ACC112 (cell line): ENCODE measurements around the gene LLGL2.

ENCODE experiments used
- H2AFZ ChIP-seq: fragments of 200-600 bp; sonication (generic); one replicate; pipeline ENCODE4 v1.6.0; 2017; ENCODE audit warnings: antibody characterized with exemption, low read length; ENCODE audit not compliant: unreplicated experiment
- H3K27ac ChIP-seq: fragments of 200-600 bp; sonication (generic); 2 replicates; pipeline ENCODE4 v1.5.1; 2014; ENCODE audit warnings: low read depth, mild to moderate bottlenecking, antibody characterized with exemption, low read length, moderate library complexity
- H3K27me3 ChIP-seq: fragments of 200-600 bp; sonication (generic); 2 replicates; pipeline ENCODE4 v1.6.1; 2014; ENCODE audit warnings: mild to moderate bottlenecking, antibody characterized with exemption, low read length, moderate library complexity, mixed read lengths; ENCODE audit not compliant: insufficient read depth
- H3K36me3 ChIP-seq: fragments of 200-600 bp; sonication (generic); 2 replicates; pipeline ENCODE4 v1.6.1; 2016; ENCODE audit warnings: mild to moderate bottlenecking, antibody characterized with exemption, low read length, moderate library complexity, mixed read lengths; ENCODE audit not compliant: insufficient read depth
- H3K4me1 ChIP-seq: fragments of 200-600 bp; sonication (generic); one replicate; pipeline ENCODE4 v1.6.1; 2016; ENCODE audit warnings: low read length, mixed read lengths; ENCODE audit not compliant: insufficient read depth, unreplicated experiment, control insufficient read depth
- H3K4me3 ChIP-seq: fragments of 200-600 bp; sonication (generic); 2 replicates; pipeline ENCODE4 v1.5.1; 2014; ENCODE audit warnings: mild to moderate bottlenecking, low read depth, low read length
- H3K79me2 ChIP-seq: fragments of 200-600 bp; sonication (generic); one replicate; pipeline ENCODE4 v1.6.0; 2016; ENCODE audit warnings: low read length; ENCODE audit not compliant: control insufficient read depth, unreplicated experiment, insufficient read depth

LLGL2 gene

DNA sequence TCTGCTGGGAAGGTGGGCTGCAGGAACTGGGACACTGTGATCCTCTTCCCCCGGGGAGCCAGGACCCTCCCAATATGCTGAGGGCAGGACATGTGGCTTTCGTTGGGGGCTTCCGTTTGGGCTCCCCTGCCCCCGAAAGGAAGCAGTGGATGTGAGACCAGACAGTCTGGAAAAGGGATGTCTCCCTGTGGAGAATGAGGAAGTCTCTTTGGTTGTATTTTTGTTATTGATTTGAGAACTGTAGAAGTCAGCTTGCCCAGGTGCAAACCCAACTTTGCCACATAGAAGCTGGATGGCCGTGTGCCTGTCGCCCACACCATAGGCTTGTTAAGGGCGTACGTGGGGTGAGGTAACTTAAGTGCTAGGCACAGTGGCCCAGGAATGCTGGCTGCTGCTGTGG is 18.8 kb downstream of the LLGL2 start:
- H3K4me1 ChIP-seq, result no peaks in the 10 kb centered on the region
- H3K27me3 ChIP-seq, result no peaks in the 10 kb centered on the region; the same call in 1 of the 2 replicates
- H3K4me3 ChIP-seq, result no peak overlapping the region
- H3K27ac ChIP-seq, result no peak overlapping the region
- H2AFZ ChIP-seq, result no peak overlapping the region
- no peaks in the 10 kb centered on the region for H3K79me2 ChIP-seq
- no peaks in the 10 kb centered on the region for H3K36me3 ChIP-seq

DNA sequence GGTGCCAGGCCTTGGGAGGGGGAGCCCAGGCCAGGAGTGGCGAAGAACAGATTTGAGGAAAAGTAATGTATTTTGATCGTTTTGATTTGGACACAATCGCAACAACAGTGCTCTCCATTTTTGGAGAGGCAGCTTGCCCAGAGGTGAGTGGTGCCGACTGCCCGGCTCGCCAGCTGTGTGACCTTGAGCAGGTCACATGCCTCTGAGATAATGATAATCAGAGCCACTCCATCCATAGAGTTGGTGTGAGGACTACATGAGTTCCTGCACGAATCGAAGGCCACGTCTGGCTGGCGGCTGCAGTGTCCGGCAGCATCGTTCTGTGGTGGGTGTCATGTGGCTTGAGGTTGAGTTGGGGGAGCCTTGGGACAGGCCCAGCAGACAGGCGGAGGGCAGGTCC is 20.7 kb downstream of the LLGL2 start:
- no peak overlapping the region for H3K4me3 ChIP-seq
- H3K27me3 ChIP-seq, result no peaks in the 10 kb centered on the region
- no peaks in the 10 kb centered on the region for H3K4me1 ChIP-seq
- H3K27ac ChIP-seq, result no peak overlapping the region
- H3K36me3 ChIP-seq, result no peaks in the 10 kb centered on the region
- H2AFZ ChIP-seq, result no peak overlapping the region
- no peaks in the 10 kb centered on the region for H3K79me2 ChIP-seq

DNA sequence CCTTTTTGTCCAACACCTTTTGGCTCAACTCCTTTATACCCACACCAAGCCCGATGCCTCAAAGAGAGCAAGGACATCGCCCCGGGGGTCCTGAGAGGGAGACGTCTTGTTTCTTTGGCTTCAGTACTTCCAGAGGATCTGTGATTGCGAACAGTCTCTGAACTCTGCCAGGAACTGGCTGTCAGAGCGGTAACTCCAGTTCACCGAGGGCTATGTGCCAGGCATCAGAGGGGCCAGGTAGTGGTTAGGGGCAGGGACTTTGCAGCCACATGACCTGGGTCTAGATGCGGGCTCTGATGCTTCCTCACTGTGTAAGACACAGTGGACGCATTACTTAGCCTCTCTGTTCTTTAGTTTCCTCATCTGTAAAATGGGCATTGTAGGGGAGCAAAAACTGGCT is 21.6 kb downstream of the LLGL2 start:
- no peaks in the 10 kb centered on the region for H3K27me3 ChIP-seq
- H3K27ac ChIP-seq, result no peak overlapping the region
- no peak overlapping the region for H3K4me3 ChIP-seq
- H2AFZ ChIP-seq, result no peak overlapping the region
- H3K4me1 ChIP-seq, result no peaks in the 10 kb centered on the region
- H3K36me3 ChIP-seq, result no peaks in the 10 kb centered on the region
- no peaks in the 10 kb centered on the region for H3K79me2 ChIP-seq

DNA sequence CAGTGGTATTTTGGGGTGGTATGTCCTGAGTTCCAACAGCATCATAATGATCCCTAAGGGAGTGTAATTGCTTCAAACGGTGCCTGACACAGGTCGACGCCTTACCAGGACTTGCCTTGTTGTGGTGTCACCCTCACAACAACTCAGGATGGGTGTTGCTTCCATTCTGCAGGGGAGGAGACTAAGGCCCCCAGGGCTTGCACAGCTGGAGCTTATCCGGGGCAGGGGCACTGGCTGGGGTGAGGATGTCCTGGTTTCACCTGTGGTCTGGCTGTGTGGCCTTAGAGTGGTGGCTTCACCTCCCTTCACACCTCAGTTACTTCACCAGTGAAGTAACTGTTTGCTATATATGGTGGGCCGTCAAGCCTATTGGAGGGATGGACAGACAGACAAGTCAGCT is 23.3 kb downstream of the LLGL2 start:
- Histone ChIP-seq H3K79me2 (no peaks in the 10 kb centered on the region), H2AFZ (no peak overlapping the region), H3K4me1 (no peaks in the 10 kb centered on the region), H3K4me3 (no peak overlapping the region), H3K27me3 (no peaks in the 10 kb centered on the region), H3K36me3 (no peaks in the 10 kb centered on the region), H3K27ac (no peak overlapping the region)

DNA sequence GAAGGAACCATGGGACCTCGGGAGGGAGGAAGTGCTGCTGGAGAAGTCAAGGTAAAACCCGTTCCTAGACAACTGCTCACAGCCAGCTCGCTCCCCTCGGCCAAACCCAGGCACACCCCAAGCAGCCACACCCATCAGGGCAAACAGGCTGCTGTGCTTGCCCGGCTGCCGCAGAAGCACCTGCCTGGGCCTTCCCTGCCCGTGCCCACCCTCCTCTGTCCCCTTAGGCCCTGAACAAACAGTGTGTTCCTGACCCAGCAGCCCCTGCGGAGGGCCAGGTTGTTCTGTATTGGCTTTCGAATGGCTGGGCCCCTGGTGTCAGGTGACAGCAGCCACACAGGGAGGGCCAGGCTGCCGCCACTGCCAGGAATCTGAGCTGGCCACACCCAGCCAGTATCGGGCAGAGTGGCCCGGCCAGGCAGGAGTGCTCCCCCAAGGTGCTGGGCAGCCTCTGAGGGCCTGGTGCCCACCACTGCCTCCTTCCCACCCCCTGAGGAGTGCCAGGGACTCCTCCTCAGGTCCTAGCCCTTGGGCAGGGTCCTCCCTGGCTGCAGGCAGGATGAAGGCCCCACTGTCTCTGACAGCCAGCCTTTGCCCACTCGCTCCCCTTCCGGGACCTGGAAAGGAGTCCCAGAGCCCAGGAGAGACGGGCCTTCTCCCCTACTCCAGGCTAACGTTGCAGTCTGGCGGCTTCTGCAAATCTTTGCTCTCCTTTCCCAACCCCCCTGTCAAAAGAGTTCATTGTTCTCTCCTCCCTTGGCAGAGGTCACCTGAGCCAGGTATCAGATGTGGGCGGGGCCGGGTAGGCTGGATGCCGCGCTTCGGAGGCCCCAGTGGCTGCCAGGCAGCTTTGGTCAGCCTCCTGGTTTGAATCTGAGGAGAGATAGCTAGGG is 24.0 kb downstream of the LLGL2 start:
- H3K4me1 ChIP-seq, result no peaks in the 10 kb centered on the region
- no peaks in the 10 kb centered on the region for H3K79me2 ChIP-seq
- no peaks in the 10 kb centered on the region for H3K36me3 ChIP-seq
- no peak overlapping the region for H3K4me3 ChIP-seq
- no peak overlapping the region for H2AFZ ChIP-seq
- H3K27ac ChIP-seq, result no peak overlapping the region
- H3K27me3 ChIP-seq, result no peaks in the 10 kb centered on the region

DNA sequence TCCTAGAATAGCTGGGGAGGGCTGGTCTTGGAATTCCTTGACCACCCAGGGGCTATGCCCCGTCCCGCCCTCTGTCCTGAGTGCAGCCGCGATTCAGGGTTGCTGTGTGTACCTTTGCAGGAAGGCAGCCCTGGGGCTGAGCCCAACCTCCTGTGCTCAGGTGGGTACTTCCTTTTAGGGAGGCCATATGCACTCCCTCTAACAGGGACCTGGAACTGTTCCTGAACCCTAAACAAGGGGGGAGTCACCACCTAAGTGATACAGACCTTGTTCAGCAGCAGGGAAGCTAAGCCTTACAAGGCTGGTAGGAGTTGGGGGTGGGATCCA is 24.6 kb downstream of the LLGL2 start:
- Histone ChIP-seq H3K27ac (no peak overlapping the region), H3K79me2 (no peaks in the 10 kb centered on the region), H3K4me1 (no peaks in the 10 kb centered on the region), H3K4me3 (no peak overlapping the region), H3K36me3 (no peaks in the 10 kb centered on the region), H3K27me3 (no peaks in the 10 kb centered on the region), H2AFZ (no peak overlapping the region)

DNA sequence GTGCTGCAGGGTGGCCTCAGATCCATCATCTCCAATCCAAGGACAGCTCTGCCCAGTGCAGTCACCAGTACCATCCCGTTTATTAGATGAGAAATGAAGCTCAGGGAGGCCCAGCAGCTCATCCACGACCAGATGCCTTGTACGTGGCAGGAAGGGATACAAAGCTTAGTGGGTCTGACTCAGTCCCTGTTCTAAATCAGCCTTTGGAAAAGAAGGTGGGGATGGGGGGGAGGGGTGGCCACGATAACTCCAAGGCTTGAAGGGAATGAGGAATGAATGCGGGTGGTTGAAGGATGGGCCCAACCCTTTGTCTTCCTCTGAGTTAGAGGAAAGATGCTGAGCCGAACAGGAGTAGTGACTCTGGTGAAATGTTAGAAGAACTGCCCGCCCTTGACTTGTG is 25.8 kb downstream of the LLGL2 start:
- no peaks in the 10 kb centered on the region for H3K4me1 ChIP-seq
- no peaks in the 10 kb centered on the region for H3K27me3 ChIP-seq
- H3K27ac ChIP-seq, result no peak overlapping the region
- H3K36me3 ChIP-seq, result no peaks in the 10 kb centered on the region
- no peak overlapping the region for H2AFZ ChIP-seq
- H3K79me2 ChIP-seq, result no peaks in the 10 kb centered on the region
- H3K4me3 ChIP-seq, result no peak overlapping the region

DNA sequence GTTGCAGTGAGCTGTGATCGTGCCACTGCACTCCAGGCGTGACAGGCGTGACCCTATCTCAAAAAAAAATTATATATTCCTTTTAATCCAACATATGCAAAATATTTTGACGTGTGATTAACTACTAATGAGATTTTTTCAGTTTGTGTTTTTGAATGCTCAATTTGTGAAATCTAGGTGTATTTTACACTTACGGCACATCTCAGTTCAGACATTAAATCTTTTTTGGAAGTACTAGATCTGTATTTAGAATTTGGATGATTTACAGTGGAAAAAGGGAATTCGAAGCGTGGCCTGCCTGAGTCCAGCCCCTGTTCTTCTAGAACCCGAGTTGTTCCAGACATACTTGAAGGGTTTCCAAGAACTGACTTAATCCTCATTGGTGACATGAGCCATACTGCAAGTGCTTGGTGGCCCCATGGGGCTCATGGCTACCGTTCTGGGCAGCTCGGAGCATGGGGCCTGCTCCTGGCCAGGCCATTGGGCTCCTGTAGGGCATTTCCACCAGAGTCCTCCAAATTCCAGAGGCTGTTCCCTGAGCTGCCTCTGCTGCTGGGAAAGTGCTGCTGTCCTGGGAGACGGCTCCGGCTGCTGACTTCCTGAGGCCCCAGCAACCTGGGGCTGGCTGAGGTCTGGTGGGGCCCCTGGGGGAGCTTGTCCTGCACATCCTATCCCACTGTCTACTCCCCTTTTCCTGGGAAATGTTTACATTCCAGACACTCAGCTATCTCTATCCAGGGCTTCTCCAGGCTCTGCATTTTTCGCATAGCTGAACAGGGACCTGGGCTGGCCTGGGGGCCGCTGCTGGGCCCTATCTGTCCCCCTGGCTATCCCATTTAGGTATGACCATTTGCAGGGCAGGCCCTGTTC is 27.2 kb downstream of the LLGL2 start:
- Histone ChIP-seq H3K36me3 (no peaks in the 10 kb centered on the region), H3K4me1 (no peaks in the 10 kb centered on the region), H3K27me3 (no peaks in the 10 kb centered on the region), H3K79me2 (no peaks in the 10 kb centered on the region), H2AFZ (no peak overlapping the region), H3K4me3 (no peak overlapping the region), H3K27ac (no peak overlapping the region)

DNA sequence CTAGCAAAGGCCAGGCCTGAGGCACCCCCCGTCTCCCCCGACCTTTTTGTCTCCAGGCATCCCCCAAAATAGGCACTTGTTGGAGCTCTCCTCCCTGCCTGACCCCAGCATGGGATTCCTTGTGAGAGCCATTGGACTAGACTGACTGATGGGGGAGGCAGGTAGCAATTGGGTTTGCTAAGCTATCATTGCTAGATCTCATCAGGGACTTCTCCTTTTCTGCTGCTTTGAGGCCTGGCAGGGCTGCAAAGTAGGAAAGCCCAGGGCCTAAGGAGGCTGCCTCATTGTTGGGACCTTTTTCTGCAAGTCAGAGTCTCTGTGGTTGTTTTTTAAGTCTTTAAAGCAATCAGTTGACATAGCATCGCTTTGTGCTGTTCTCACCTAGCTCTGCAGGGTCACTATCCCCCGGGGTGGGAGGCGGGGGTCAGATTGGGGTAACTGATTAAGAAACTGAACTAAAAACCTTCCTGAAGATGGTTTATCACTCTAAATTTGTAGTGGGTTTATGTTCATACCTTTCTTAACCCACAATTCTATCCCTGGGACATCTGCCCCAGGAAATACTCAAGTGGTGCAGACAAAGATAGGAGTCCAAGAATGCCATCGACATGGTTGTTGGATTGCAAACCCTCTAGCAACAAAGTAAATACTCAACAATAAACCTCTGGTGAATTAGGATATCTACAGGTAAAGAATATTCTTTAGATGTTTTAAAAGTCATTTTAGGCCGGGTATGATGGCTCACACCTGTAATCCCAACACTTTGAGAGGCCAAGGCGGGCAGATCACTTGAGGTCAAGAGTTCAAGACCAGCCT is 28.0 kb downstream of the LLGL2 start:
- H3K36me3 ChIP-seq, result no peaks in the 10 kb centered on the region
- H2AFZ ChIP-seq, result no peak overlapping the region
- no peak overlapping the region for H3K27ac ChIP-seq
- no peaks in the 10 kb centered on the region for H3K4me1 ChIP-seq
- H3K79me2 ChIP-seq, result no peaks in the 10 kb centered on the region
- no peaks in the 10 kb centered on the region for H3K27me3 ChIP-seq
- H3K4me3 ChIP-seq, result no peak overlapping the region

DNA sequence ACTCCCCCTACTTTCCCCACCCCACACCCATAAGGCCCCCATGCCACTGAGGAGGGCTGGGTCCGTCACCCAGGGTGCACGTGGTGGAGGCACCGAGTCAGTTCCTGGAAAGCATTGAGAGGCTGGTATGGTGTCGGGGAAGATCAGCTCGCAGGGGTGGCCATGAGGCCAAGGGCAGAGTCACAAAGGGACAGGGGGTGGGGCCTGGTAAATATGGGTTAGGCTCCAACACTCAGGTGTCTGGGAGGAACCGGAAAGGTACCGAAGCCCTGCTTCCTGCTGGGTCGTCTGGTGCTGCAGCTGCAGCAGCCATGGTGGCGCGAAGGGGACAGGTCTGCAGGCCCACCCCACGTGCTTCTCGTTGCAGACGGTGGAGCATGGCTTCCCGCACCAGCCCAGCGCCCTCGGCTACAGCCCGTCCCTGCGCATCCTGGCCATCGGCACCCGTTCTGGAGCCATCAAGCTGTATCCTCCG is 30.2 kb downstream of the LLGL2 start:
- Histone ChIP-seq H3K27ac (no peak overlapping the region), H3K27me3 (no peaks in the 10 kb centered on the region), H3K4me1 (no peaks in the 10 kb centered on the region)

More for the DNA sequence above, 30.2 kb downstream of the LLGL2 start:
- Histone ChIP-seq H3K79me2 (no peaks in the 10 kb centered on the region), H3K4me3 (no peak overlapping the region), H3K36me3 (no peaks in the 10 kb centered on the region), H2AFZ (no peak overlapping the region)
